ENCODE measurements around the gene ZNF175.

DNA sequence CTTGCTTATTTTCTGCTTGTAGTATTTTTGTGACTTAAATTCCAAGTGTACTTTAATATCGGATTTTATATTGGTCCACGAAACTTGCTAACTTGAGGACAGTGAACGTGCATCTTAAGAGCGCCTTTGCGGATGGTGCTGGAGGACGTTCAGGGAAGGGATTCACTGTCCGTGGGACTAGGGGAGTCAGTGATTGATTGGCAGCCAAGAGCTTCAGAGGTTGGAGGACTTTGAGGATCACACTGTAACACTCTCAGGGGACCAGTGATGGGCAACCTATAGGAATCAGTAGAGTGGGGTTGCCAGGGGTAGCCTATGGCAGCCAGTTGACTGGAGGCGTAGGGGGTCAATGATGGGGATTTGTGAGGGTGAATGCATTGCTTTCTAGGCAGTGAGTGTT is 516 bp downstream of the ZNF175 start:
- TF ChIP-seq, protein P1, sequence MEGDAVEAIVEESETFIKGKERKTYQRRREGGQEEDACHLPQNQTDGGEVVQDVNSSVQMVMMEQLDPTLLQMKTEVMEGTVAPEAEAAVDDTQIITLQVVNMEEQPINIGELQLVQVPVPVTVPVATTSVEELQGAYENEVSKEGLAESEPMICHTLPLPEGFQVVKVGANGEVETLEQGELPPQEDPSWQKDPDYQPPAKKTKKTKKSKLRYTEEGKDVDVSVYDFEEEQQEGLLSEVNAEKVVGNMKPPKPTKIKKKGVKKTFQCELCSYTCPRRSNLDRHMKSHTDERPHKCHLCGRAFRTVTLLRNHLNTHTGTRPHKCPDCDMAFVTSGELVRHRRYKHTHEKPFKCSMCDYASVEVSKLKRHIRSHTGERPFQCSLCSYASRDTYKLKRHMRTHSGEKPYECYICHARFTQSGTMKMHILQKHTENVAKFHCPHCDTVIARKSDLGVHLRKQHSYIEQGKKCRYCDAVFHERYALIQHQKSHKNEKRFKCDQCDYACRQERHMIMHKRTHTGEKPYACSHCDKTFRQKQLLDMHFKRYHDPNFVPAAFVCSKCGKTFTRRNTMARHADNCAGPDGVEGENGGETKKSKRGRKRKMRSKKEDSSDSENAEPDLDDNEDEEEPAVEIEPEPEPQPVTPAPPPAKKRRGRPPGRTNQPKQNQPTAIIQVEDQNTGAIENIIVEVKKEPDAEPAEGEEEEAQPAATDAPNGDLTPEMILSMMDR (IDR thresholded peaks at IDR 0.05) = no peak
- TF ChIP-seq POLR2A (IDR thresholded peaks at IDR 0.05) = no peak

All from testis (tissue), 2 donors.